ENCODE measurements around the gene GOLGA6L9.
"Not testable (repeated sequence)": the region's sequence is repeated elsewhere in the genome, so short reads cannot be mapped to it uniquely, and the experiment has no call there.

The GOLGA6L9 gene

GRCh38 chr15:82414525-82415191 is 15.0 kb upstream of the GOLGA6L9 start:
- not testable (repeated sequence) for H3K4me1 ChIP-seq (ENCODE audit: insufficient read depth, low read length); H3K9ac ChIP-seq (ENCODE audit: low read depth, low read length); H3K9me3 ChIP-seq (ENCODE audit: control insufficient read depth, insufficient read depth, low read length); H3K36me3 ChIP-seq (ENCODE audit: insufficient read depth, low read length)

GRCh38 chr15:82420516-82420915 is 9.1 kb upstream of the GOLGA6L9 start:
- not testable (repeated sequence) for H3K36me3 ChIP-seq (ENCODE audit: insufficient read depth, low read length); H3K9ac ChIP-seq (ENCODE audit: low read depth, low read length); H3K4me1 ChIP-seq (ENCODE audit: insufficient read depth, low read length); H3K9me3 ChIP-seq (ENCODE audit: control insufficient read depth, insufficient read depth, low read length)

DNA sequence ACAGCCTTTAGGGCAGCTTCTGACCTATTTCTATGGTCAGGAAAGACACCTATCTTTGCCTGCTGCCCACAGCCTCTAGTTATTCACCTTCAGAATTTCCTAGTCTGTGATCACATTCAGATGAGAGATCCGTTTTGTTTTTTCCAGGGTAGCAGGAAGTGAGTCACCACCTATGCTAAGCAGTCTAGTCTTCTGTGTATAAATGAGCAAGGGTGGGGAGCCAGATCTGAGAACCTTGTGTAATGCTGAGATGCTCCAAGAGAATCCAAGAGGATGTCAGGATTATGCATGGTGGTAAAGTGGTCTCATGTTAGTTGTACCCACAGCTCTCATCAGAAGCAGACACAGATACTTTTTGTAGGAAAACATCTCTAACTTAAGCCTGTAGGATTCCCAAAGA is 8.7 kb upstream of the GOLGA6L9 start:
- H3K9me3 ChIP-seq (ENCODE audit: control insufficient read depth, insufficient read depth, low read length); H3K36me3 ChIP-seq (ENCODE audit: insufficient read depth, low read length); H3K9ac ChIP-seq (ENCODE audit: low read depth, low read length); H3K4me1 ChIP-seq (ENCODE audit: insufficient read depth, low read length): not testable (repeated sequence)

GRCh38 chr15:82427117-82427516 is 2.5 kb upstream of the GOLGA6L9 start:
- not testable (repeated sequence) for H3K36me3 ChIP-seq (ENCODE audit: insufficient read depth, low read length); H3K4me1 ChIP-seq (ENCODE audit: insufficient read depth, low read length); H3K9me3 ChIP-seq (ENCODE audit: control insufficient read depth, insufficient read depth, low read length); H3K9ac ChIP-seq (ENCODE audit: low read depth, low read length)

DNA sequence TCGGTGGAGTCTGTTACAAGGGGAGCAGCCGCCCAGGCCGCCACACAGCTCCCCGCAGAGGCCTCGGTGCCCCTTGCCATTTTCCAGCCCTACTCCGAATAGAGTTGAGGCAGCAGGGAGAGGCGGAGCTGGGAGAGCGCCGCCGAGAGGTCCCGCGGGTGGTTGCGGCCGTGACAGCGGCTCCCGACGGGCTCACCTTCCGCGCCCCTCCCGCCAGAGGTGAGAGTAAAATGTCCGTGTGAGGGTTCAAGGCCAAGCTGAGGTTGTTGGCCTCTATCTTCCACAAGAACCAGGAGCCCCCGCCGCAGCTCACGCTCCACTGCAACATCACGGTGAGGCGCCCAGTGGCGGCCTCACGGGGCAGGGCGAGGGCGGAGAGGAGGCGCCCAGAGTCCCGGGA is 15.8 kb downstream of the GOLGA6L9 start:
- not testable (repeated sequence) for H3K36me3 ChIP-seq (ENCODE audit: insufficient read depth, low read length); H3K9me3 ChIP-seq (ENCODE audit: control insufficient read depth, insufficient read depth, low read length); H3K4me1 ChIP-seq (ENCODE audit: insufficient read depth, low read length)
- peak overlapping the region; percentile 33; the same call in 1 of the 2 replicates for H3K9ac ChIP-seq (ENCODE audit: low read depth, low read length)

GRCh38 chr15:82457336-82457735 is 27.7 kb downstream of the GOLGA6L9 start:
- H3K9me3 ChIP-seq (ENCODE audit: control insufficient read depth, insufficient read depth, low read length); H3K9ac ChIP-seq (ENCODE audit: low read depth, low read length); H3K4me1 ChIP-seq (ENCODE audit: insufficient read depth, low read length); H3K36me3 ChIP-seq (ENCODE audit: insufficient read depth, low read length): not testable (repeated sequence)

DNA sequence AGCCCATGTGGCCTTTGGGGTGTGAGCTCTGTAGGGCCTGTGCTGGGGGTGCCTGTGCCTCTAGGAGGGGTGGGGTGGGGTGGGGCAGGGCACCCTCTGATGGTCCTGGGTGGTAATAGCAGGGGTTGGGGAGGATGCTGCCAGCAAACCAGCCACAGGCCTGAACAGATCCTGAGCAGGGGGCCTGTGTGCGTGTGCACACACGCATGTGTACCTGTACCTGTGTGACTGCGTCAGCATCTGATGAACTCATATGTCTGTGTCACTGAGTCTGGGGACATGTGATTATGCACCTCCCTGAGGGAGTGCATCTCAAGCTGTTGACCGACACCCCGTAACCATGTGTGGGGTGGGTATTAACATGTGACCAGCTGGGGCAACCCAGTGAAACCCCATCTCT is 36.0 kb downstream of the GOLGA6L9 start:
- not testable (repeated sequence) for H3K4me1 ChIP-seq (ENCODE audit: insufficient read depth, low read length); H3K9ac ChIP-seq (ENCODE audit: low read depth, low read length)

DNA sequence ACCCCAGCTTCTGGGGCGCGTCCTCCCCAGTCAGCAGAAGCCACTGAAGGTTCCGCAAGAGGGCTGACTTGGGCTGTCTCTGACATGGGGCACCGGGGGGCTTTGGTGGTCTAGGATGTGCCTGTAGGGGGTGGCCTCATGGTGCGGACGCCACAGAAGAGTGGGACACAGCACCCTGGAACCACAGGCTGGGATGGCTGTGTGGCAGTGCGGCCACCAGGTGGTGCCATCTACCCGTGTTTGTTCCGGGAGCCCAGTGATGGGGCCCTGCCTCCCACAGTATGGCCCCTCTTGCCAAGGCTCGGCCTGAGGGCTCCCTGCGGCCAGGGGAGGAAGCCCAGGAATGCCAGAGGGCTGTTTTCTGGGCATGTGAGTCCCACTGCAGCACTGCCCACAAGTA is 38.6 kb downstream of the GOLGA6L9 start:
- H3K4me1 ChIP-seq (ENCODE audit: insufficient read depth, low read length); H3K9me3 ChIP-seq (ENCODE audit: control insufficient read depth, insufficient read depth, low read length); H3K36me3 ChIP-seq (ENCODE audit: insufficient read depth, low read length); H3K9ac ChIP-seq (ENCODE audit: low read depth, low read length): not testable (repeated sequence)

More for the DNA sequence above, 36.0 kb downstream of the GOLGA6L9 start:
- not testable (repeated sequence) for H3K9me3 ChIP-seq (ENCODE audit: control insufficient read depth, insufficient read depth, low read length); H3K36me3 ChIP-seq (ENCODE audit: insufficient read depth, low read length)

DNA sequence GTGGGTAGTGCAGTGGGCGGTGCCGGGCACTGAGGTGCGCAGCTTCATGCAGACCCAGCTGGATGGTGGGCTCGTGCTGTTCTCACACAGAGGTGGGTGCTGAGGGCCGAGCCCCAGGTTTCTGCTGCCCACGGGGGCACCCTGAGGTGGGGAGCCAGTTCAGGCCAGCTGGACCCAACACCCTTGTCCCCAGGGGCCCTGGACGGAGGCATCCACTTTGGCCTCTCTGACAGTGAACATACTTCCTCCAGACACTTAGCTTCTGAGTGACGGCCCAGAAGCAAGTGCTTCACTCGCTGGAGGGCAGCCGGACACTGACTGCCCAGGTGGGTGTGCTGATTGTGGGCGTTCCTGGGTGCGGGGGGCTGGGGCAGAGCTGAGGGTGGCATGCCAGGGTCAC is 39.8 kb downstream of the GOLGA6L9 start:
- not testable (repeated sequence) for H3K9me3 ChIP-seq (ENCODE audit: control insufficient read depth, insufficient read depth, low read length); H3K36me3 ChIP-seq (ENCODE audit: insufficient read depth, low read length); H3K9ac ChIP-seq (ENCODE audit: low read depth, low read length); H3K4me1 ChIP-seq (ENCODE audit: insufficient read depth, low read length)

DNA sequence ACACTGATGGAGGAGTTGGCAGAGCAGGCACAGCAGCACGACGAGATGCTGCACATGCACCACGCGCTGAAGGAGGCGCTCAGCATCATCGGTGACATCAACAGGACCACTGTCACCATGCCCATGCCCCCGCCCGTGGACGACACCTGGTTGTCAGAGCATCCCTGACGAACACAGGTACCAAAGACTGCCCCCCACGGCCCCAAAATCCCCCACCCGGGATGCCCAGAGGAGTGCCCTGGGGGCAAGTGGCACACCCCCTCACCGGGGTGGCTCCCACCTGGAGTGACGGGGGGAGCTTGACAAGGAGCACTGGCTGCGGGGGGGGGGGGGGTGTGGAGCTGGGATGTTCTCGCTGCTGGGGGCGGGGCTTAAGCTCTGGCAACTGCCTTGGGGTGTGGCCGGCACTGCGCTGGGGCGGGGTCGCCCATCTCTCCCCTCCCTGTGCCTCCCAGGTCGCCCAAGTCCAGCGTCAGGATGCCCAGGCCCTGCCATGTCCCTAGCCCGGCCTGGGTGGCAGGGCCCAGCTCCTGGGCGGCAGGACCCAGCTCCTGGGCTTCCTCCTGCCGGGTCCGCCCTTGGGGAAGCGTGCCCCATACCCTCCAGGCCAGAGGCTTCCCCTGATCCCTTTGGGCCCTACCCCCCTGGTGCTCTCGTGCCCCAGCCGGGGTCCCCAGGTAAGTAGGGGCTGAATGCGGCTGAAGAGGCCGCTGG is 42.8 kb downstream of the GOLGA6L9 start:
- not testable (repeated sequence) for H3K9me3 ChIP-seq (ENCODE audit: control insufficient read depth, insufficient read depth, low read length); H3K9ac ChIP-seq (ENCODE audit: low read depth, low read length); H3K4me1 ChIP-seq (ENCODE audit: insufficient read depth, low read length); H3K36me3 ChIP-seq (ENCODE audit: insufficient read depth, low read length)

DNA sequence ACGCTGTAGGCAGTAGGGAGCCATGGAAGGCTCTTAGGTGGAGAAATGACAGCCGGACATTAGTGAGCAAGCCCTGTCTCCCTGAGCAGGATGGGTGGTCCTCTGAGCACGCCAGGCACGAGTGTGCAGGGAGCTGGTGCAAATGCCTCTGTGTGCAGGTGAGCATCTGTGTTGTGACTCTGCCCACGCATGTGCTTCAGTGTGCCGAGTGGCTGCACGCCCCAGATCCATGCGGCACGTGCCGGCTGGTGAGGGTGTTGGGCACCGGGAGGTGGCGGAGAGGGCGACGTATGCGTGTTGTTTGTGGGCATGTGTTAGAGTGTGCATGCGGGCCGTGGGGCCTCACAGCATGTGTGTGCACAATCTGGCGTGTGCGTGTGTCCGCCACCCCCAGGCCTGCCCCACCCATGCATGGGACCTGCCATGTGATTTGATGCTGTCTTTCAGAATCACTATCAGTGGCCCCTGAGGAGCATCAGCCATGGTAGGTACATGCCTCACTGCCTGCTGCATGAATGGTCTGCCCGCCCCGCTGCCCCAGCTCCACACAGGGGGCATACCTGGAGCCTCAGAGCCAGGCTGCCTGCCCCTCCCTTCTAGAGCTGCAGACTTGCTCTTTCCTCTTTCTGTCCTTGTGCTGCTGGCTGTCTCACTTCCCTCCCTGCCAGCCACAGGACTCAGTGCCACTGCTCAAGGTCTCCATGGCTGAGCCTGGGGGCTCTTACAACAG is 45.1 kb downstream of the GOLGA6L9 start:
- H3K36me3 ChIP-seq (ENCODE audit: insufficient read depth, low read length); H3K9ac ChIP-seq (ENCODE audit: low read depth, low read length); H3K9me3 ChIP-seq (ENCODE audit: control insufficient read depth, insufficient read depth, low read length); H3K4me1 ChIP-seq (ENCODE audit: insufficient read depth, low read length): not testable (repeated sequence)

DNA sequence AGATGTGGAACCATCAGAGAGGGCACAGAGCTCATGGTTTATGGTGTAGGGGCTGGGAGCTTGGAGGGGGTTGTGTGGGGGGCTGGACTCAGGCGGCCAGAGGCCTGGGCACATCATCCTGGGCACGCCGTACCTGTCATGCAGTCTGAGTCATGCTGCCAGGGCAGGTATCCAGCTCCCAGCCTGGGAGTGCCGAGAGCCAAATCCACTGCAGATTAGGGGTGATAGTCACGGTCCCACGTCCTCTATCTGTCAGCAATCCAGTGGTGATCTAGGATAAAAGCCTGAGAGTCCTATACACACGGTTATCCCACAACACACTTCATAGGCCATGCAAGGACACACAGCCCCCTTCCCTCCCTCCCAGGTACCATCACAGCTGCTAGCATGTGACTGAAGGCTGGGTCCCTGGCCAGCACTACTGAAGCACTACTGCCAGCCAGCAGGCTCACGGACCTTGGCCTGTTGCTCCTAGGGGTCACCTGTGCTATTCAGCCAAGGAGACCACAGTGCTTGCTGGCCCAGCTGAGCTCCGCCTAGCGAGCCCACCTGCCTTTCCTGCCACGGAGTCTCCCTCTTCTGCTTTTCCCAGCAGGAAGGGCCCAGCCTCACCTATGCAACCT is 45.8 kb downstream of the GOLGA6L9 start:
- not testable (repeated sequence) for H3K4me1 ChIP-seq (ENCODE audit: insufficient read depth, low read length)

DNA sequence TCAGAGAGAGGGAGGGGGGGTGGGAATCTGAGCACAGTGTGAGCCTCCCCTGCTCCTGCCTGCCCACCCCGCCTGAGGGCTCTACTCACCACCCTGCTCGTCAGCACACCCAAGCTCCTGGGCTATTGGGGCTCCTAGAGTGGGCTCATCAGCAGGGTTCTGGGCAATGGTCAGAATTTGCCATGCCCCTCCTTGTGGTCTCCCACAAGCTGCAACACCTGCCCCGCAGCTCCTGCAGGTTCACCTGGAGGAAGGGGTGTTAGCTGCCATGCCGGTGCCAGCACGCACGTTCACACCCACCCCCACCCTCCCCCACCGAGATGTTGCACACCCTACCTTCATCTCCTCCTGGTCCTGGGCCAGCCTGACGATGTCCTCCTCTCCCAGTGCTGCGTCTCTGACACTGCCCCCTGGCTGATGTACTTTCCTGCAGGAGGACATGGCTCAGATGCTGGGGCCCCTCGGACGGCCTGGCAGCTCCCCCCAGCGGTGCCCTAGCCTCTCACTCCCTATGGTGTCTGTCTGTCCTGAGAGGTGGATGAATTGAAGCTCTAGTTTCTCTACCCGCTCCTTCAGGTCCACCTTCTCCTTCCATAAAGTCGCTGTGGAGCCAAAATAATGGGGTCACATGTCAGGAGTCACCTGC is 47.2 kb downstream of the GOLGA6L9 start:
- H3K9ac ChIP-seq (ENCODE audit: low read depth, low read length); H3K9me3 ChIP-seq (ENCODE audit: control insufficient read depth, insufficient read depth, low read length); H3K4me1 ChIP-seq (ENCODE audit: insufficient read depth, low read length); H3K36me3 ChIP-seq (ENCODE audit: insufficient read depth, low read length): not testable (repeated sequence)

More for the DNA sequence above, 45.8 kb downstream of the GOLGA6L9 start:
- H3K36me3 ChIP-seq (ENCODE audit: insufficient read depth, low read length); H3K9me3 ChIP-seq (ENCODE audit: control insufficient read depth, insufficient read depth, low read length); H3K9ac ChIP-seq (ENCODE audit: low read depth, low read length): not testable (repeated sequence)

- H3K9ac ChIP-seq (ENCODE audit: low read depth, low read length); H3K9me3 ChIP-seq (ENCODE audit: control insufficient read depth, insufficient read depth, low read length); H3K36me3 ChIP-seq (ENCODE audit: insufficient read depth, low read length); H3K4me1 ChIP-seq (ENCODE audit: insufficient read depth, low read length): not testable (repeated sequence)
Measured at GRCh38 chr15:82477343-82478057, 47.9 kb downstream of the GOLGA6L9 start.

Data from ES-I3 (cell line).